GM23338 (cell line): Measurements from ENCODE around the gene PICK1.

Experiments used
- EZH2 ChIP-seq: fragments of 200-600 bp; sonication (generic); IDR thresholded peaks from one replicate; pipeline ENCODE4 v1.8.0; 2017; ENCODE audit warnings: antibody characterized with exemption, mild to moderate bottlenecking, low read depth; ENCODE audit not compliant: unreplicated experiment
- EZH2phosphoT487 ChIP-seq: fragments of 200-600 bp; sonication (generic); IDR thresholded peaks from one replicate; pipeline ENCODE4 v1.8.1; 2018; ENCODE audit warnings: antibody characterized with exemption; ENCODE audit not compliant: unreplicated experiment
- POLR2AphosphoS5 ChIP-seq: IDR thresholded peaks from 2 replicates; pipeline ENCODE4 v1.6.1; 2016; ENCODE audit warnings: antibody characterized with exemption, low read depth
- TF ChIP-seq, protein P1 (sequence below): IDR thresholded peaks from one replicate; pipeline ENCODE4 v1.6.1; 2018; ENCODE audit warnings: antibody characterized with exemption; ENCODE audit not compliant: unreplicated experiment
- TF ChIP-seq, protein P2 (sequence below), 2 experiments: fragments of 200-600 bp in 1 of 2; sonication (generic) in 1 of 2; conservative IDR thresholded peaks; 2 replicates each; pipeline versions ENCODE4 v1.5.1 to v1.6.1; 2016 to 2017; ENCODE audit warnings: antibody characterized with exemption in 2 of 2, low read depth in 2 of 2, mild to moderate bottlenecking in 2 of 2, moderate library complexity in 1 of 2

DNA sequence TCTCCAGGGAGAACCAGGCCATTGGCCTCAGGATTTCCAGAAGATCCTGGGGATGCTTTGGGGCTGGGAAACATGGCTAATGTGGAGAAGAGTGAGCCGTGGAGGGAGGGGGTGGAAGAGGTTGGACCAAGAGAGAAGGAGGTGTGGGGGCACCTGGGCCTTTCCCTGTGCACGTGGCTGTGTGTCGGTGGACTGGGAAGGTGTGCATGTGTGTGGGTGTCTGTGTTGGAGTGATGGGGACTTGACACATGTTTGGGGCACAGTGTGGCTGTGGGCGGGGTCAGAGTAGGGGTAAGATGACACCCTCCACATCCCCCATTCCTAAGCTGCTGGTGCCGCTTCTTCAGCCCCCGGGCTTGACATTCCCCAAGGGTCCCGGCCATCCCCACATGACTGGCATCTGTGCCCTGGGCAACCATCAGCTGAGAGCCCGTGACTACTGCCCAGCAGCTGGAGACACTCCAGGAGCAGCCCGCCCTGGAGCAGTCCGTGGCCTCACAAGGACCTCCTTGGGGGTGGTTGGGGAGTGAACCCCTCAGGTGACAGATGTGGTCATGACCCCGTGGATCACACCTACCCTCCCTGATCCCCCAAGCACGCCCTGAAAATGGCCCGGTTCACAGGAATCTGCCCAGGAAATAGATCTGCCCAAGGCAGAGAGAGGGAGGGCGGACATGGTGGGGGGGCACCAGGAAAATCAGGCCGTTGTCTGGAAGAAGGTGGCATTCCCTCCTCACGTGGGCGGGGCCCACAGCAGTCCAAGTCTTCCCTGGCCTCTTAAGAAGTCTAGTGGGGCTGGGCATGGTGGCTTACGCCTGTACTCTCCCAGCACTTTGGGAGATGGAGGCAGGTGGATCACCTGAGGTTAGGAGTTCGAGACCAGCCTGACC lies 38.0 kb upstream of the PICK1 start:
- TF ChIP-seq, protein P1, sequence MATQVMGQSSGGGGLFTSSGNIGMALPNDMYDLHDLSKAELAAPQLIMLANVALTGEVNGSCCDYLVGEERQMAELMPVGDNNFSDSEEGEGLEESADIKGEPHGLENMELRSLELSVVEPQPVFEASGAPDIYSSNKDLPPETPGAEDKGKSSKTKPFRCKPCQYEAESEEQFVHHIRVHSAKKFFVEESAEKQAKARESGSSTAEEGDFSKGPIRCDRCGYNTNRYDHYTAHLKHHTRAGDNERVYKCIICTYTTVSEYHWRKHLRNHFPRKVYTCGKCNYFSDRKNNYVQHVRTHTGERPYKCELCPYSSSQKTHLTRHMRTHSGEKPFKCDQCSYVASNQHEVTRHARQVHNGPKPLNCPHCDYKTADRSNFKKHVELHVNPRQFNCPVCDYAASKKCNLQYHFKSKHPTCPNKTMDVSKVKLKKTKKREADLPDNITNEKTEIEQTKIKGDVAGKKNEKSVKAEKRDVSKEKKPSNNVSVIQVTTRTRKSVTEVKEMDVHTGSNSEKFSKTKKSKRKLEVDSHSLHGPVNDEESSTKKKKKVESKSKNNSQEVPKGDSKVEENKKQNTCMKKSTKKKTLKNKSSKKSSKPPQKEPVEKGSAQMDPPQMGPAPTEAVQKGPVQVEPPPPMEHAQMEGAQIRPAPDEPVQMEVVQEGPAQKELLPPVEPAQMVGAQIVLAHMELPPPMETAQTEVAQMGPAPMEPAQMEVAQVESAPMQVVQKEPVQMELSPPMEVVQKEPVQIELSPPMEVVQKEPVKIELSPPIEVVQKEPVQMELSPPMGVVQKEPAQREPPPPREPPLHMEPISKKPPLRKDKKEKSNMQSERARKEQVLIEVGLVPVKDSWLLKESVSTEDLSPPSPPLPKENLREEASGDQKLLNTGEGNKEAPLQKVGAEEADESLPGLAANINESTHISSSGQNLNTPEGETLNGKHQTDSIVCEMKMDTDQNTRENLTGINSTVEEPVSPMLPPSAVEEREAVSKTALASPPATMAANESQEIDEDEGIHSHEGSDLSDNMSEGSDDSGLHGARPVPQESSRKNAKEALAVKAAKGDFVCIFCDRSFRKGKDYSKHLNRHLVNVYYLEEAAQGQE, result no peak
- TF ChIP-seq, protein P2, sequence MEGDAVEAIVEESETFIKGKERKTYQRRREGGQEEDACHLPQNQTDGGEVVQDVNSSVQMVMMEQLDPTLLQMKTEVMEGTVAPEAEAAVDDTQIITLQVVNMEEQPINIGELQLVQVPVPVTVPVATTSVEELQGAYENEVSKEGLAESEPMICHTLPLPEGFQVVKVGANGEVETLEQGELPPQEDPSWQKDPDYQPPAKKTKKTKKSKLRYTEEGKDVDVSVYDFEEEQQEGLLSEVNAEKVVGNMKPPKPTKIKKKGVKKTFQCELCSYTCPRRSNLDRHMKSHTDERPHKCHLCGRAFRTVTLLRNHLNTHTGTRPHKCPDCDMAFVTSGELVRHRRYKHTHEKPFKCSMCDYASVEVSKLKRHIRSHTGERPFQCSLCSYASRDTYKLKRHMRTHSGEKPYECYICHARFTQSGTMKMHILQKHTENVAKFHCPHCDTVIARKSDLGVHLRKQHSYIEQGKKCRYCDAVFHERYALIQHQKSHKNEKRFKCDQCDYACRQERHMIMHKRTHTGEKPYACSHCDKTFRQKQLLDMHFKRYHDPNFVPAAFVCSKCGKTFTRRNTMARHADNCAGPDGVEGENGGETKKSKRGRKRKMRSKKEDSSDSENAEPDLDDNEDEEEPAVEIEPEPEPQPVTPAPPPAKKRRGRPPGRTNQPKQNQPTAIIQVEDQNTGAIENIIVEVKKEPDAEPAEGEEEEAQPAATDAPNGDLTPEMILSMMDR (conservative IDR thresholded peaks at IDR 0.05; ENCODE audit: low read depth in 2 of 2), result no peak
- TF ChIP-seq POLR2AphosphoS5 (no peak), EZH2phosphoT487 (no peak), EZH2 (no peak)
